Gastrocnemius medialis (tissue), 4 donors: Measurements from ENCODE around the gene CMC1.

Experiments used
- POLR2A ChIP-seq, 2 donors: fragments of 450-650 bp; IDR thresholded peaks; one replicate each; pipeline ENCODE4 v1.6.1; 2017; ENCODE audit warnings: antibody characterized with exemption in 2 of 2, mild to moderate bottlenecking in 2 of 2, moderate library complexity in 2 of 2
- TF ChIP-seq, protein P1 (sequence below), 5 experiments: fragments of 450-650 bp in 3 of 5; fragments of 200-600 bp in 2 of 5; sonication (generic) in 2 of 5; IDR thresholded peaks in 4 of 5; conservative IDR thresholded peaks in 1 of 5; 1 replicate in 4 of 5; 2 replicates in 1 of 5; pipeline ENCODE4 v1.5.1; 2016 to 2019; ENCODE audit warnings: antibody characterized with exemption in 5 of 5, mild to moderate bottlenecking in 3 of 5, moderate library complexity in 3 of 5

DNA sequence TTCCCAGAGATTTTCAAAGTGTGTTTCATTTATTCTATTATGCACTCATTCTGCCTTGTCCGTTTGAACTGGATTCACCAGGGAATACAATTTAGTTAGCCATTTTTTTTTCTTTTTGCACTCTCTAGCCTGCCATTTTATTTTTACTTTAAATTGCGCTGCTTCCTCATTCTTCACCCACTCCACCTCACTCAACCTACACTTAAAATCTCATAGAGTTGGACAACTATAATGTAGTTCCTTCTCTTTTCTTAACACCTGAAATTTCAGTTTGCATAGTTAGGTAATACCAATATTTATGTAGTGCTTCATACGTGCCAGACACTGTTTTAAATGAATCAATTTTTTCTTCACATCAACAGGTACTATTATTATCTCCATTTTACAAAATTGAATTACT, 42.4 kb upstream of the CMC1 start:
- TF ChIP-seq POLR2A (IDR thresholded peaks at IDR 0.05), result no peak
- TF ChIP-seq, protein P1, sequence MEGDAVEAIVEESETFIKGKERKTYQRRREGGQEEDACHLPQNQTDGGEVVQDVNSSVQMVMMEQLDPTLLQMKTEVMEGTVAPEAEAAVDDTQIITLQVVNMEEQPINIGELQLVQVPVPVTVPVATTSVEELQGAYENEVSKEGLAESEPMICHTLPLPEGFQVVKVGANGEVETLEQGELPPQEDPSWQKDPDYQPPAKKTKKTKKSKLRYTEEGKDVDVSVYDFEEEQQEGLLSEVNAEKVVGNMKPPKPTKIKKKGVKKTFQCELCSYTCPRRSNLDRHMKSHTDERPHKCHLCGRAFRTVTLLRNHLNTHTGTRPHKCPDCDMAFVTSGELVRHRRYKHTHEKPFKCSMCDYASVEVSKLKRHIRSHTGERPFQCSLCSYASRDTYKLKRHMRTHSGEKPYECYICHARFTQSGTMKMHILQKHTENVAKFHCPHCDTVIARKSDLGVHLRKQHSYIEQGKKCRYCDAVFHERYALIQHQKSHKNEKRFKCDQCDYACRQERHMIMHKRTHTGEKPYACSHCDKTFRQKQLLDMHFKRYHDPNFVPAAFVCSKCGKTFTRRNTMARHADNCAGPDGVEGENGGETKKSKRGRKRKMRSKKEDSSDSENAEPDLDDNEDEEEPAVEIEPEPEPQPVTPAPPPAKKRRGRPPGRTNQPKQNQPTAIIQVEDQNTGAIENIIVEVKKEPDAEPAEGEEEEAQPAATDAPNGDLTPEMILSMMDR (IDR thresholded peaks at IDR 0.05 in 4 of 5, conservative IDR thresholded peaks at IDR 0.05 in 1 of 5), result no peak
